AG04449 (cell line): ENCODE data around the gene UBN1.

Source experiments
- CTCF ChIA-PET: fragments of 350-600 bp; formaldehyde crosslinking; extraction: SDS; loops from one replicate; lab custom pipeline; 2021; ENCODE audit warnings: antibody characterized with exemption; lab: Yijun Ruan, JAX
- POLR2A ChIA-PET: fragments of 400-600, 350-600 bp; formaldehyde crosslinking; extraction: SDS; loops from one replicate; lab custom pipeline; 2020; ENCODE audit warnings: antibody characterized with exemption, inconsistent platforms; lab: Yijun Ruan, JAX
- DNase-seq: peaks from one replicate; pipeline ENCODE4 v3.0.0-alpha.2; 2010; ENCODE audit warnings: low read depth, low spot score
- H3K4me3 ChIP-seq: 2 replicates; pipeline ENCODE4 v1.5.1; 2011; ENCODE audit warnings: low read depth, mild to moderate bottlenecking, control low read depth, low read length
- TF ChIP-seq, protein P1 (sequence below): IDR thresholded peaks from one replicate; pipeline ENCODE4 v1.5.1; 2011; ENCODE audit warnings: mild to moderate bottlenecking, moderate library complexity, low read length, control low read depth, inconsistent platforms; ENCODE audit not compliant: insufficient read depth; ENCODE audit errors: missing control alignments

Gene UBN1

DNA sequence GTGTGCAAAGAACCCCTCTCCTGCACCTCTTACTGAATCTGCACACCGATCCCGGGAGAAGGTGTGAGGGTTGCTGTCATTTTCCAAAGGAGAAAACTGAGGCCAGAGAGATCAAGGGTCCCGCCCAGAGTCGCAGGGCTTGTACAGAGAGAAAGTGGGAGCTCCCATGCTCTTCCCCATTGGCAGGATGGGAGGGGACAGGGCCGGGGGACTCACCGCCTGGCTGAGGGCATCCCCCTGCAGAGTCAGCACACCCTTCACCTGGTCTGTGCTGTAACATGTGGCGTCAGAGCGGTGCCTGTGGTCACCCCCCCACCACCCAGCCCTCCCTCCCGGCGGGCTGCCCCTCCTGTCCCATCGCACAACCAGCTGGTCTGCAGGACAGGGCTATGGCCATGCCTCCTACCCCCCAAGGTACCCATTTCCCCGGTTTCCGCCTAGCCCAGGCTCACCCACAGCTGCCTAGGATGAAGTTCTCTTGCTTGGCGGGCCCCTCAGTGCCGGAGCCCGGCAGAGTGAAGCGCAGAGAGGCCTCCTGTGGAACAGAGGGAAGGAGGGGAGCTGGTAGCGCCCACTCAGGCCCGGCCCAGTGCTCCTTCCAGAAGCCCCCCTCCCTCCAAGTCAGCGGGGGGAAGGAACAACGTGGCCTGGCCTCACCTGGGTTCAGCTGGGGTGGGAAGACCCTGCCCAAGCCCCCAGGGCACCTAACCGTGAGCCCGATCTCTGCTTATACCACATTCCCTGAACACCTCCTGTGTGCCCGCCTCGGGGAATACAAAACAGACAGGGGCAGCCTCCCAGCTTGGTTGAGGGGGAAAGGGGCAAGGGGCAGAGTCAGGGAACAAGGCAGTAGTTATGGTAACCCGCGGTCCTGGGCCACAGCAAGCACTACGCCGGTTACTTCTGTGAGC is 46.0 kb upstream of the UBN1 start:
- ChIA-PET POLR2A (interaction anchor here (2.1 kb wide), 1 partner anchor 67 kb away, joined by 8 read pairs; the partner anchor contains the start of genes ANKS3 and DNAAF8), CTCF (interaction anchor here (1.5 to 2.0 kb wide), 2 partner anchors 155 kb away, joined by 3 to 15 read pairs; no protein-coding TSS in a partner anchor)
- no peak for DNase-seq
- peak overlapping the region; percentile 80 for H3K4me3 ChIP-seq
- TF ChIP-seq, protein P1, sequence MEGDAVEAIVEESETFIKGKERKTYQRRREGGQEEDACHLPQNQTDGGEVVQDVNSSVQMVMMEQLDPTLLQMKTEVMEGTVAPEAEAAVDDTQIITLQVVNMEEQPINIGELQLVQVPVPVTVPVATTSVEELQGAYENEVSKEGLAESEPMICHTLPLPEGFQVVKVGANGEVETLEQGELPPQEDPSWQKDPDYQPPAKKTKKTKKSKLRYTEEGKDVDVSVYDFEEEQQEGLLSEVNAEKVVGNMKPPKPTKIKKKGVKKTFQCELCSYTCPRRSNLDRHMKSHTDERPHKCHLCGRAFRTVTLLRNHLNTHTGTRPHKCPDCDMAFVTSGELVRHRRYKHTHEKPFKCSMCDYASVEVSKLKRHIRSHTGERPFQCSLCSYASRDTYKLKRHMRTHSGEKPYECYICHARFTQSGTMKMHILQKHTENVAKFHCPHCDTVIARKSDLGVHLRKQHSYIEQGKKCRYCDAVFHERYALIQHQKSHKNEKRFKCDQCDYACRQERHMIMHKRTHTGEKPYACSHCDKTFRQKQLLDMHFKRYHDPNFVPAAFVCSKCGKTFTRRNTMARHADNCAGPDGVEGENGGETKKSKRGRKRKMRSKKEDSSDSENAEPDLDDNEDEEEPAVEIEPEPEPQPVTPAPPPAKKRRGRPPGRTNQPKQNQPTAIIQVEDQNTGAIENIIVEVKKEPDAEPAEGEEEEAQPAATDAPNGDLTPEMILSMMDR, result no peak

DNA sequence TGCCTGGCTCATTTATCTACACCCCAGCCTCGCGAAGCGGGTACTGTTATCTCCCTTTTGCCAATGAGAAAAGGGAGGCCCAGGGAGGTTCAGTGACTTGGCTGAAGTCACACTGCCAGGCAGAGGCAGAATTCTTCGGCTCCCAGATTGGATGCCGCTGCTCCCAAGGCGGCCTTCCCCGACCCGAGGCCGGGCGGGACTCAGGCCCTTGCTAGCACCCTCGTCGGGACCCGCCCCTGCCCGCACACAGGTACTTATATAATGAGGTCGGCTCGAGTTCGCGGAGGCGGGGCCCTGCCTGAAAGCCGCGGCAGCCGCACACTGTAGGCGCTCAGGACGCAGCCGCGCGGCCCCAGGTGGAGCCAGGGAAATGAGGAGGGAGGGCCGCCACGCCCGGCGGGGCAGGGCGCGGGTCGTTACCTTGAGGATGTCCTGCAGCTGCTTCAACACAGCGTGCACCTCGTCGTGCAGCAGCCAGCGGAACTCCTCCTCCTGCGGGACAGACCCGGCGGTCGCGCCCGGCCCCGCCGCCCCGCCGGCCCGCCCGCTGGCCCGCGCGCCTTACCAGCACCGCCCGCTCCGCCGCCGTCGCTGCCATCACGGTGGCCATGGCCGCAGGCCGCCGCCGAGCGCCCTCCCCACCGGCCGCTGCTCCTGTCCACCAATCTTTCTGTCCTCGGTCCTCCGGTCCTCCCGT is 45.2 kb upstream of the UBN1 start, which contains the start of gene ROGDI:
Gene ROGDI, minus strand, starts transcription at position 672 of the 697 bp plus-strand sequence. Its CDS starts 62 bp downstream, at position 610.
- POLR2A ChIA-PET, result interaction anchor here (0.8 to 2.1 kb wide), 5 partner anchors 16 to 73 kb away, joined by 3 to 8 read pairs (median 3); partner anchors contain the start of genes ANKS3 and DNAAF8
- TF ChIP-seq, protein P1, result no peak
- no peak for DNase-seq
- CTCF ChIA-PET, result interaction anchor here (2.0 kb wide), 1 partner anchor 154 kb away, joined by 15 read pairs; no protein-coding TSS in a partner anchor
- peak within 1 kb of the TSS; percentile 80 for H3K4me3 ChIP-seq

DNA sequence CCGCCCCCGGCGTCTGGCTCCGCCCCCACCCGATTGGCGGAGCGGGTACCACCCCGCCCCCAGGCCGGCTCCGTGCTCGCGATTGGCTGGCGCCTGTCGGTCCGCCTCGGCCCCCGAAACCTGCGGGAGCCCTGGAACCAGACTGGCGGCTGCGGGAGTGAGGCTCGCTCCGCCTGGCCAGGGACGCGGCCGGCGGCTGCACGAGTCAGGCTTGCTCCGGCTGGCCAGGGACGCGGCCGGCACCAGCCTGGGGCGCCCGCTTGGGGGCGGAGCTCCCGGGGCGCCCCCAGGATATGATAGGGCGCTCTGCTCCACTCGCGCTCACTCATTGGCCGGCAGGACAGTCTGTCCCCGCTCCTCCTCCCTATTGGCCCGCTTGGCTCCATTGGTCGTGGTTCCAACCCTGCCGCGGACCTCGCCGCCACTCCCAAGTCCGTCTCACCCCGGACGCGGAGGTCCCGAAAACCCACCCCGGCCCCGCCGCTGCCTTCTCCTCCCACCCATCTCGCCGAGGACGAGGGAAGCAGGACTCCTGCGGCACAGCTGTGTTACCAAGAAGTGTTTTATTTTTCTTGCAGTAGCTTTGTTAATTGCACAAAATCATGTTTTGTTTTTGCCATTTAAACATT is 44.5 kb upstream of the UBN1 start:
- peak; percentile 37 for DNase-seq
- peak overlapping the region; percentile 80 for H3K4me3 ChIP-seq
- TF ChIP-seq, protein P1, result no peak
- POLR2A ChIA-PET, result interaction anchor here (0.8 to 2.1 kb wide), 5 partner anchors 17 to 72 kb away, joined by 3 to 8 read pairs (median 3); partner anchors contain the start of genes ANKS3 and DNAAF8
- CTCF ChIA-PET, result interaction anchor here (2.0 kb wide), 1 partner anchor 153 kb away, joined by 15 read pairs; no protein-coding TSS in a partner anchor

DNA sequence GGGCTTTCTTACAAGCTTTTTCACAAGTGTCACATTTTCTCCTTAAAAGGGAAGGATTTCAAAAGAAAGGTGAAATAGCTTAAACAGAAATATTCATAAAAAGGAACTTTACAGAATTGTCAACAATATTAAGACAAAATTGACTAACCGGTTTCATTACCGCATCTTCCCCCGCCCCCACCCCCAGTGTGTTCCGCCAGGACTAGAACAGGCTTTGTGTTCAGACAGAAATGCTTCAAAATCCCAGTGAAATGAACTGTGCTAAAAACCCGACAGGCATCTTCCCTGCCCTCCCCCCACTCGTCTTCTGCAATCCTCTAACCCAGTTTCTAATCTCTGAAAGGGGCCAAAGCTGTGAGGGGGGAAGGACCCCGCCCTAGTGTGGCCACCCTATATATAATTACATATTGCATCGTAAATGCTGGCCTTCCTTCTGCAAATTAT is 43.9 kb upstream of the UBN1 start:
- H3K4me3 ChIP-seq, result no peak overlapping the region
- no peak for DNase-seq
- ChIA-PET POLR2A (interaction anchor here (0.6 to 2.1 kb wide), 4 partner anchors 19 to 71 kb away, joined by 3 to 8 read pairs (median 3); partner anchors contain the start of genes ANKS3 and DNAAF8), CTCF (interaction anchor here (2.0 kb wide), 1 partner anchor 152 kb away, joined by 15 read pairs; no protein-coding TSS in a partner anchor)
- TF ChIP-seq, protein P1, result no peak

DNA sequence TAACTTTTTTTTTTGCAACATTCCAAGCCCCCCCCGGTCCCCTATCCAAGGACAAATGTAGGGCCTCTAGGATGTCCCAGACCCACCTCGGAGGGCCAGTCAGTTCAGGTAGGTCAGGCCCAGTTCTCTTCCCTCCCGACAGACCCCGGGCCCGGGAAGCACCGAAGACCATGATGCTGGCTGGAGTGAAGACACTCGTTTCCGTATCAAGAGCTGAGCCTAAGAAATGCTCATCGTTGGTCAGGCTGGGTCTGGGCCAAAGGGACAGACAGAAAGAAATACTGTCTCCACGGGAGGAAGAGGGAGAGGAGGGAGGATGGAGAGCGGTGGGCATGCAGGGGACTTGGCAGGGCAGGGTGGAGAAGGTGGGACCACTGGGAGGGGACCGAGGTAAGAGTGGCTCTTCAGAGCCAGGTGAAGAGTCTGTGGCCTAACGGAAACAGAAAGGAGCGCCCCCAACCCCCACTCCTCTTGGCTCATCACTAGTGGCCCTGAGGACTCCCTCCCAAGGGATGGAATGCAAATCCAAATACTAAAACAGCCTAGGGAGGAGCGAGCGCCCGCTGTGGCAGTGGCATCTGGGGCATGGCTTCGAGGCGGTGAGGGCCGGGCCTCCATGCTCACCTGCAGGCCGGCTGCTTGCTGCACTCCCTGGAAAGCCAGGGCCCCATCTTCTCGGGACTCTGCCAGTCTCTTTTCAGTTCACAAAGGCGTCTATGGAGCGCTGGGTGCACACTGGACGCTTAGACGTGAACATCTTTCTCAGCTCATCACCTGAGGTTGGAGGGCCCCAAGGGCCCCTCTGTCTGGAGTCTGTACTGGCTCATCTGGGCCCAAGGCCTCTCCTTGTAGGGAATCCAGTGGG is 43.2 kb upstream of the UBN1 start:
- TF ChIP-seq, protein P1, result no peak
- H3K4me3 ChIP-seq, result no peak overlapping the region
- ChIA-PET CTCF (no interaction called here), POLR2A (interaction anchor here (0.6 kb wide), 1 partner anchor 18 kb away, joined by 3 read pairs; no protein-coding TSS in a partner anchor)
- no peak for DNase-seq
